ENCODE measurements around the gene ACMSD. TPM values are rescaled to one million over a fixed set of nuclear protein-coding genes. Genes with fewer than 3 reads are reported as not detected.

The ACMSD gene
- total and polyA plus RNA-seq, 10 of the 15 experiments (the other 5 are each of a cell fraction or from before 2014, with no cell fraction given), result 0.08 TPM; not detected in 9

GRCh38 chr2:134866498-134867099, 28.2 kb downstream of the ACMSD start:
- 83% methylated on average over 1 of the region's 1 CpG for WGBS (ENCODE audit: insufficient coverage, insufficient replicate concordance, low lambda C conversion rate, missing lambda C conversion rate)
- no peak overlapping the region for H3K27ac ChIP-seq (ENCODE audit: control insufficient read depth, insufficient read depth)
- no peaks in the 10 kb centered on the region for H3K9me3 ChIP-seq (replicated peaks; ENCODE audit: control insufficient read depth, insufficient read depth, low read length)
- BruUV-seq (replicated peaks), result no TSS peak
- H3K79me2 ChIP-seq (ENCODE audit: control insufficient read depth, insufficient read depth, low read length), result no peaks in the 10 kb centered on the region
- H3K9ac ChIP-seq (ENCODE audit: control insufficient read depth, insufficient read depth, low read length), result no peak overlapping the region
- no peaks in the 10 kb centered on the region for H4K20me1 ChIP-seq (ENCODE audit: control insufficient read depth, insufficient read depth)
- H3K27me3 ChIP-seq (replicated peaks in 1 of 2; ENCODE audit: control insufficient read depth in 2 of 2, insufficient read depth in 2 of 2, low read length in 1 of 2), result no peaks in the 10 kb centered on the region
- H3K36me3 ChIP-seq (ENCODE audit: control insufficient read depth in 2 of 2, insufficient read depth in 2 of 2, low read length in 1 of 2), result no peaks in the 10 kb centered on the region
- RAD21 ChIA-PET (ENCODE audit: unreplicated experiment), result no interaction called here
- in situ Hi-C loops (cut with MboI) (no loop called here), intact Hi-C loops (cut with micrococcal nuclease; ENCODE audit: unreplicated experiment) (no loop called here)
- no peak overlapping the region for H2AFZ ChIP-seq (ENCODE audit: control insufficient read depth, low read depth, low read length)
- SMC1A ChIA-PET (ENCODE audit: uncharacterized antibody, unreplicated experiment), result no interaction called here
- POLR2A ChIA-PET, result no interaction called here
- no peak for TF ChIP-seq ZSCAN29 (IDR thresholded peaks at IDR 0.05)
- TF ChIP-seq TCF7 (IDR thresholded peaks at IDR 0.05; ENCODE audit: borderline replicate concordance), result no peak
- no peak for TF ChIP-seq PAX8 (IDR thresholded peaks at IDR 0.05)
- TF ChIP-seq HSF1 (IDR thresholded peaks at IDR 0.05; ENCODE audit: low read depth, low read length), result no peak
- TF ChIP-seq ZNF207 (IDR thresholded peaks at IDR 0.05; ENCODE audit: borderline replicate concordance), result no peak
- no peak for TF ChIP-seq FOS (IDR thresholded peaks at IDR 0.05; ENCODE audit: borderline replicate concordance, extremely low read depth, insufficient read length)
- TF ChIP-seq PRDM15 (CRISPR knock-in tag; IDR thresholded peaks at IDR 0.05), result no peak
- CTCF ChIA-PET, result no interaction called here
- no peak for FAIRE-seq
- H3K4me3 ChIP-seq, result no peak overlapping the region
- H3K4me2 ChIP-seq (ENCODE audit: control insufficient read depth, insufficient read depth), result no peak overlapping the region
- no peak for ATAC-seq
- DNase-seq (ENCODE audit: low read depth, low spot score), result no peak
- H3K4me1 ChIP-seq (ENCODE audit: control insufficient read depth, insufficient read depth, low read length), result no peaks in the 10 kb centered on the region

Measured in GM12878 (cell line).